Astrocyte (in vitro differentiated cells and primary cell): ENCODE data around the gene FSTL1. TPM values are rescaled to one million over a fixed set of nuclear protein-coding genes. Genes with fewer than 3 reads are reported as not detected.
A peak's percentile ranks its signal among the peaks of the same experiment; 100 is the strongest.

Experiments
- DNase-seq: peaks from one replicate; pipeline ENCODE4 v3.0.0-alpha.2; 2010; ENCODE audit warnings: low read depth
- FAIRE-seq: peaks from 2 replicates; lab custom pipeline; 2011; peaks lifted over from hg19 to GRCh38; lab: Jason Lieb, UNC
- H2AFZ ChIP-seq: 2 replicates; pipeline ENCODE4 v1.6.0; 2012; ENCODE audit warnings: low read depth, low read length, inconsistent platforms
- H3K27ac ChIP-seq: 2 replicates; pipeline ENCODE4 v1.5.1; 2011; ENCODE audit warnings: low read depth, low read length, inconsistent platforms
- H3K27me3 ChIP-seq: 2 replicates; pipeline ENCODE4 v1.6.0; 2011; ENCODE audit warnings: low read length, inconsistent platforms; ENCODE audit not compliant: insufficient read depth
- H3K36me3 ChIP-seq: 2 replicates; pipeline ENCODE4 v1.5.1; 2011; ENCODE audit warnings: low read length, inconsistent platforms; ENCODE audit not compliant: insufficient read depth
- H3K4me1 ChIP-seq: 2 replicates; pipeline ENCODE4 v1.5.1; 2011; ENCODE audit warnings: low read length, inconsistent platforms; ENCODE audit not compliant: insufficient read depth
- H3K4me2 ChIP-seq: 2 replicates; pipeline ENCODE4 v1.6.0; 2012; ENCODE audit warnings: low read length, inconsistent platforms
- H3K4me3 ChIP-seq: 2 replicates; pipeline ENCODE4 v1.5.1; 2011; ENCODE audit warnings: low read depth, mild to moderate bottlenecking, low read length, inconsistent platforms; ENCODE audit not compliant: insufficient read depth
- H3K79me2 ChIP-seq: 2 replicates; pipeline ENCODE4 v1.6.0; 2012; ENCODE audit warnings: mild to moderate bottlenecking, low read length, inconsistent platforms; ENCODE audit not compliant: insufficient read depth
- H3K9ac ChIP-seq: 2 replicates; pipeline ENCODE4 v1.6.0; 2012; ENCODE audit warnings: mild to moderate bottlenecking, low read length, inconsistent platforms
- H3K9me3 ChIP-seq: 2 replicates; pipeline ENCODE4 v1.5.1; 2012; ENCODE audit warnings: low read depth, mild to moderate bottlenecking, low read length, inconsistent platforms; ENCODE audit not compliant: insufficient read depth
- H4K20me1 ChIP-seq: 2 replicates; pipeline ENCODE4 v1.6.0; 2012; ENCODE audit warnings: low read length, inconsistent platforms; ENCODE audit not compliant: insufficient read depth
- H3K27ac Mint-ChIP-seq: one replicate; pipeline ENCODE4 v1.8.0; 2021; ENCODE audit warnings: mild to moderate bottlenecking, mixed read lengths; ENCODE audit not compliant: unreplicated experiment
- H3K27me3 Mint-ChIP-seq: one replicate; pipeline ENCODE4 v1.8.0; 2021; ENCODE audit warnings: low read depth, mixed read lengths; ENCODE audit not compliant: unreplicated experiment
- H3K36me3 Mint-ChIP-seq: one replicate; pipeline ENCODE4 v1.8.0; 2021; ENCODE audit warnings: low read depth, mixed read lengths; ENCODE audit not compliant: unreplicated experiment
- H3K4me1 Mint-ChIP-seq: one replicate; pipeline ENCODE4 v1.8.0; 2021; ENCODE audit warnings: low read depth, mixed read lengths; ENCODE audit not compliant: unreplicated experiment
- H3K4me3 Mint-ChIP-seq: one replicate; pipeline ENCODE4 v1.8.0; 2021; ENCODE audit warnings: mild to moderate bottlenecking, moderate library complexity, mixed read lengths; ENCODE audit not compliant: unreplicated experiment
- H3K9me3 Mint-ChIP-seq: one replicate; pipeline ENCODE4 v1.8.0; 2021; ENCODE audit warnings: mild to moderate bottlenecking, mixed read lengths; ENCODE audit not compliant: unreplicated experiment
- CTCF ChIP-seq: IDR thresholded peaks from 2 replicates; pipeline ENCODE4 v1.5.1; 2011; ENCODE audit warnings: low read depth, mild to moderate bottlenecking, inconsistent platforms, low read length, moderate library complexity; ENCODE audit not compliant: insufficient read depth
- EZH2 ChIP-seq: IDR thresholded peaks from 2 replicates; pipeline ENCODE4 v1.6.1; 2012; ENCODE audit warnings: mild to moderate bottlenecking, low read length, inconsistent platforms; ENCODE audit not compliant: insufficient read depth
- total RNA-seq: library from RNA; stranded (reverse); gene quantifications from 2 replicates; pipeline ENCODE4 v1.2.1, GENCODE V29; 2021

FSTL1 gene
- total RNA-seq, 1 donor from 2014 or later = 1,010 TPM

- H3K9ac ChIP-seq = peak overlapping the region; percentile 60
- H3K9me3 Mint-ChIP-seq = no peaks in the 10 kb centered on the region
- peaks cover 27% of the 10 kb centered on the region for H3K36me3 ChIP-seq
- H3K27me3 Mint-ChIP-seq = no peaks in the 10 kb centered on the region
- H3K79me2 ChIP-seq = peaks cover 89% of the 10 kb centered on the region
- H3K27ac Mint-ChIP-seq = peak overlapping the region; percentile 93
- peak overlapping the region; percentile 69 for H3K27ac ChIP-seq
- peaks cover 15% of the 10 kb centered on the region for H3K36me3 Mint-ChIP-seq
- FAIRE-seq (peak; percentile 9), DNase-seq (peak; percentile 72)
- peak overlapping the region; percentile 61 for H3K4me2 ChIP-seq
- H3K4me3 Mint-ChIP-seq = peak overlapping the region; percentile 55
- H3K4me3 ChIP-seq = no peak overlapping the region
- TF ChIP-seq CTCF = peak; percentile 29
- TF ChIP-seq EZH2 = no peak
- H3K4me1 Mint-ChIP-seq = peaks cover 76% of the 10 kb centered on the region
- H2AFZ ChIP-seq = no peak overlapping the region
- peaks cover 62% of the 10 kb centered on the region for H3K4me1 ChIP-seq
- no peaks in the 10 kb centered on the region for H3K9me3 ChIP-seq
- no peaks in the 10 kb centered on the region for H3K27me3 ChIP-seq
- H4K20me1 ChIP-seq = peaks cover 42% of the 10 kb centered on the region
Measured at GRCh38 chr3:120420928-120421551, 29.8 kb downstream of the FSTL1 start.

- peaks cover 56% of the 10 kb centered on the region for H3K4me1 ChIP-seq
- peak overlapping the region; percentile 69 for H3K27ac ChIP-seq
- peak overlapping the region; percentile 0 for H3K4me2 ChIP-seq
- Mint-ChIP-seq H3K9me3 (no peaks in the 10 kb centered on the region), H3K27ac (no peak overlapping the region), H3K4me1 (peaks cover 69% of the 10 kb centered on the region), H3K27me3 (no peaks in the 10 kb centered on the region), H3K4me3 (no peak overlapping the region), H3K36me3 (peaks cover 15% of the 10 kb centered on the region)
- no peak overlapping the region for H2AFZ ChIP-seq
- H3K9ac ChIP-seq = peak overlapping the region; percentile 60
- H4K20me1 ChIP-seq = peaks cover 43% of the 10 kb centered on the region
- H3K4me3 ChIP-seq = no peak overlapping the region
- TF ChIP-seq CTCF = no peak
- TF ChIP-seq EZH2 = no peak
- DNase-seq (no peak), FAIRE-seq (no peak)
- no peaks in the 10 kb centered on the region for H3K27me3 ChIP-seq
- H3K36me3 ChIP-seq = peaks cover 28% of the 10 kb centered on the region
- H3K9me3 ChIP-seq = no peaks in the 10 kb centered on the region
- H3K79me2 ChIP-seq = peaks cover 87% of the 10 kb centered on the region
Measured at GRCh38 chr3:120420360-120420759, 30.4 kb downstream of the FSTL1 start.

- no peak for FAIRE-seq
- Histone ChIP-seq H3K9me3 (no peaks in the 10 kb centered on the region), H3K79me2 (peaks cover 86% of the 10 kb centered on the region), H3K27ac (peak overlapping the region; percentile 69), H3K4me2 (peak overlapping the region; percentile 0), H3K36me3 (peaks cover 26% of the 10 kb centered on the region), H3K27me3 (no peaks in the 10 kb centered on the region), H2AFZ (no peak overlapping the region), H3K9ac (peak overlapping the region; percentile 60), H3K4me1 (peaks cover 50% of the 10 kb centered on the region), H3K4me3 (no peak overlapping the region), H4K20me1 (peaks cover 37% of the 10 kb centered on the region)
- no peak overlapping the region for H3K4me3 Mint-ChIP-seq
- no peaks in the 10 kb centered on the region for H3K27me3 Mint-ChIP-seq
- peaks cover 64% of the 10 kb centered on the region for H3K4me1 Mint-ChIP-seq
- H3K27ac Mint-ChIP-seq = no peak overlapping the region
- no peak for DNase-seq
- peaks cover 15% of the 10 kb centered on the region for H3K36me3 Mint-ChIP-seq
- H3K9me3 Mint-ChIP-seq = no peaks in the 10 kb centered on the region
- TF ChIP-seq CTCF (no peak), EZH2 (no peak)
Measured at GRCh38 chr3:120419797-120420196, 31.0 kb downstream of the FSTL1 start.
